Sigmoid colon (tissue), 7 donors: ENCODE data around the gene HSPB2. TPM values are rescaled to one million over a fixed set of nuclear protein-coding genes. Genes with fewer than 3 reads are reported as not detected.
A peak's percentile ranks its signal among the peaks of the same experiment; 100 is the strongest.

ENCODE experiments used
- DNase-seq: peaks from one replicate; pipeline ENCODE4 v3.0.0-alpha.2; 2019
- H3K27ac ChIP-seq, 4 donors: fragments of 200-600 bp; sonication (generic); one replicate each; pipeline ENCODE4 v1.5.1; 2016 to 2019; ENCODE audit warnings: mild to moderate bottlenecking in 1 of 4
- H3K27me3 ChIP-seq, 3 donors: fragments of 200-600 bp; sonication (generic); one replicate each; pipeline ENCODE4 v1.5.1; 2019; ENCODE audit warnings: mild to moderate bottlenecking in 1 of 3
- H3K36me3 ChIP-seq, 4 donors: fragments of 200-600 bp; sonication (generic); one replicate each; pipeline ENCODE4 v1.5.1; 2016 to 2019
- H3K4me1 ChIP-seq, 4 donors: fragments of 200-600 bp; sonication (generic); one replicate each; pipeline ENCODE4 v1.5.1; 2017 to 2019
- H3K4me3 ChIP-seq, 4 donors: fragments of 200-600 bp; sonication (generic); one replicate each; pipeline ENCODE4 v1.5.1; 2017 to 2019; ENCODE audit warnings: mild to moderate bottlenecking in 2 of 4, moderate library complexity in 1 of 4
- H3K9me3 ChIP-seq, 4 donors: fragments of 200-600 bp in 3 of 4; sonication (generic) in 3 of 4; one replicate each; pipeline versions ENCODE4 v1.5.1 to v1.6.1; 2013 to 2019
- EP300 ChIP-seq, 4 donors: sonication (generic); formaldehyde crosslinking; IDR thresholded peaks; one replicate each; pipeline ENCODE4 v1.6.1; 2017; ENCODE audit warnings: antibody characterized with exemption in 4 of 4
- POLR2A ChIP-seq, 2 donors: fragments of 450-650 bp; IDR thresholded peaks; one replicate each; pipeline ENCODE4 v1.6.1; 2016; ENCODE audit warnings: antibody characterized with exemption in 2 of 2, mild to moderate bottlenecking in 2 of 2, moderate library complexity in 2 of 2
- POLR2AphosphoS5 ChIP-seq, 4 donors: sonication (generic); formaldehyde crosslinking; IDR thresholded peaks; one replicate each; pipeline ENCODE4 v1.6.1; 2017; ENCODE audit warnings: antibody characterized with exemption in 4 of 4
- WGBS, 2 donors: extraction: QIAGEN DNeasy Blood & Tissue Kit; methylation state at CpG; one replicate each; pipeline ENCODE4 v1.1.7; 2013; 5-methylcytosine and 5-hydroxymethylcytosine counted together
- intact Hi-C: fragments of 100-400 bp; cut with DNase I; formaldehyde crosslinking; loops from one replicate; pipeline ENCODE4 v1.15.1; 2023
- polyA plus RNA-seq, 3 donors: library from polyadenylated mRNA; stranded (reverse); fragments of 200-250 nt; gene quantifications; one replicate each; pipeline ENCODE4 v1.2.3, GENCODE V29; 2013
- total RNA-seq, 4 donors: library from RNA; depleted of rRNA; stranded (reverse); fragments of >200 nt; gene quantifications; one replicate each; pipeline ENCODE4 v1.1.0, GENCODE V29; 2016
- TF ChIP-seq, protein P1 (sequence below), 4 experiments: fragments of 450-650 bp in 3 of 4; fragments of 200-600 bp in 1 of 4; IDR thresholded peaks; one replicate each; pipeline ENCODE4 v1.5.1; 2016 to 2019; ENCODE audit warnings: antibody characterized with exemption in 4 of 4, mild to moderate bottlenecking in 3 of 4, moderate library complexity in 2 of 4
- donor health status: healthy with polysubstance abuse.
- donor health status: Bipolar disorder and iron deficiency.
- donor health status: healthy.

HSPB2 gene
- total and polyA plus RNA-seq, 7 donors: 0.69 to 11.4 (median 2.2) TPM; not detected in 1

- no peaks in the 10 kb centered on the region for H3K9me3 ChIP-seq
- H3K4me1 ChIP-seq: peaks cover 0 to 39% (median 36%) of the 10 kb centered on the region in 4 donors
- peak within 1 kb of the TSS; percentile 52 to 78 (median 73) for H3K4me3 ChIP-seq
- DNase-seq: peak; percentile 96
- TF ChIP-seq EP300 (IDR thresholded peaks at IDR 0.05) (peak; percentile 3 to 93 (median 68)), POLR2AphosphoS5 (IDR thresholded peaks at IDR 0.05) (peak; percentile 90 to 95 (median 92)), POLR2A (IDR thresholded peaks at IDR 0.05) (peak; percentile 76 to 86)
- TF ChIP-seq, protein P1, sequence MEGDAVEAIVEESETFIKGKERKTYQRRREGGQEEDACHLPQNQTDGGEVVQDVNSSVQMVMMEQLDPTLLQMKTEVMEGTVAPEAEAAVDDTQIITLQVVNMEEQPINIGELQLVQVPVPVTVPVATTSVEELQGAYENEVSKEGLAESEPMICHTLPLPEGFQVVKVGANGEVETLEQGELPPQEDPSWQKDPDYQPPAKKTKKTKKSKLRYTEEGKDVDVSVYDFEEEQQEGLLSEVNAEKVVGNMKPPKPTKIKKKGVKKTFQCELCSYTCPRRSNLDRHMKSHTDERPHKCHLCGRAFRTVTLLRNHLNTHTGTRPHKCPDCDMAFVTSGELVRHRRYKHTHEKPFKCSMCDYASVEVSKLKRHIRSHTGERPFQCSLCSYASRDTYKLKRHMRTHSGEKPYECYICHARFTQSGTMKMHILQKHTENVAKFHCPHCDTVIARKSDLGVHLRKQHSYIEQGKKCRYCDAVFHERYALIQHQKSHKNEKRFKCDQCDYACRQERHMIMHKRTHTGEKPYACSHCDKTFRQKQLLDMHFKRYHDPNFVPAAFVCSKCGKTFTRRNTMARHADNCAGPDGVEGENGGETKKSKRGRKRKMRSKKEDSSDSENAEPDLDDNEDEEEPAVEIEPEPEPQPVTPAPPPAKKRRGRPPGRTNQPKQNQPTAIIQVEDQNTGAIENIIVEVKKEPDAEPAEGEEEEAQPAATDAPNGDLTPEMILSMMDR (IDR thresholded peaks at IDR 0.05): no peak
- peaks cover 0 to 13% (median 9%) of the 10 kb centered on the region in 4 donors for H3K36me3 ChIP-seq
- peak within 1 kb of the TSS; percentile 96 to 100 (median 98) for H3K27ac ChIP-seq
- intact Hi-C loops: loop anchor here (1.0 kb wide), 1 partner anchor 32 kb away; the partner anchor contains the start of genes CFAP68 and FDXACB1
- 52 to 55% methylated on average over 17 of the region's 17 CpGs for WGBS, 2 donors
- no peaks in the 10 kb centered on the region for H3K27me3 ChIP-seq
Measured at GRCh38 chr11:111911563-111912401, 752 bp upstream of the HSPB2 start, which contains the start of gene CRYAB. Gene CRYAB, minus strand, starts transcription at chr11:111911770. Its CDS starts 46 bp downstream, at chr11:111911724.

- Histone ChIP-seq H3K4me1 (peaks cover 0 to 39% (median 36%) of the 10 kb centered on the region in 4 donors), H3K36me3 (peaks cover 0 to 8% (median 5%) of the 10 kb centered on the region in 4 donors)
- no peak for TF ChIP-seq EP300 (IDR thresholded peaks at IDR 0.05)
- TF ChIP-seq POLR2A (IDR thresholded peaks at IDR 0.05): peak in 1 of 2 donors; percentile 9
- TF ChIP-seq POLR2AphosphoS5 (IDR thresholded peaks at IDR 0.05): peak in 2 of 4 donors; percentile 53 to 70
Measured at GRCh38 chr11:111913031-111913861, 712 bp downstream of the HSPB2 start.

DNA sequence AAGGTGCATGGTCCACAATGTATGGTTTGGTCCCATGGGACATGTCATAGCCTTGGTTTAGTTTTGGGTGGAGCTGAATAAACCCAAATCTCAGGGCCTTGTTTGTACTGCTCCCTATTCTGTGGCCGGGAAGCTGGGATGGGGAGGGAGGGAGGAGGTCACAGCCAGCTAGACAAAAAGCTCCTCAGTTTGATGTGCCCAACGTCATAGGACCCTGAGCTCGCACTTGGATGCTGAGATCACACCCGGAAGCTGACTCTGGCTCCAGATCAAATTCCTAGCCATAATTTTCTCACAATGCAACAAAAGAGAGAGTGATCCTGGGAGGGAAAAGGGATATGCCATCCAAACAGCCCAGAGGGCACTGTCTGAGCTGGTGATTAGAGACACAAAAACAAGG, 1.5 kb downstream of the HSPB2 start:
- DNase-seq: peak; percentile 78
- peak overlapping the region; percentile 52 to 78 (median 73) for H3K4me3 ChIP-seq
- 16 to 54% methylated on average over 4 of the region's 4 CpGs for WGBS, 2 donors
- peaks cover 0 to 1% (median under 1%) of the 10 kb centered on the region in 4 donors for H3K36me3 ChIP-seq
- peak overlapping the region; percentile 96 to 100 (median 98) for H3K27ac ChIP-seq
- no peaks in the 10 kb centered on the region for H3K27me3 ChIP-seq
- no peaks in the 10 kb centered on the region for H3K9me3 ChIP-seq
- TF ChIP-seq POLR2AphosphoS5 (IDR thresholded peaks at IDR 0.05) (peak; percentile 58 to 89 (median 76)), EP300 (IDR thresholded peaks at IDR 0.05) (peak in 1 of 4 donors; percentile 31), POLR2A (IDR thresholded peaks at IDR 0.05) (peak; percentile 28 to 68)
- TF ChIP-seq, protein P1 (IDR thresholded peaks at IDR 0.05): no peak
- intact Hi-C loops: no loop called here
- H3K4me1 ChIP-seq: peaks cover 0 to 34% (median 31%) of the 10 kb centered on the region in 4 donors

More at GRCh38 chr11:111913031-111913861, 712 bp downstream of the HSPB2 start:
- peak overlapping the region; percentile 96 to 100 (median 98) for H3K27ac ChIP-seq
- 76 to 77% methylated on average over 24 of the region's 24 CpGs for WGBS, 2 donors
- H3K9me3 ChIP-seq: no peaks in the 10 kb centered on the region
- peak; percentile 73 for DNase-seq
- peak overlapping the region; percentile 52 to 78 (median 73) for H3K4me3 ChIP-seq
- no peaks in the 10 kb centered on the region for H3K27me3 ChIP-seq
- intact Hi-C loops: no loop called here

DNA sequence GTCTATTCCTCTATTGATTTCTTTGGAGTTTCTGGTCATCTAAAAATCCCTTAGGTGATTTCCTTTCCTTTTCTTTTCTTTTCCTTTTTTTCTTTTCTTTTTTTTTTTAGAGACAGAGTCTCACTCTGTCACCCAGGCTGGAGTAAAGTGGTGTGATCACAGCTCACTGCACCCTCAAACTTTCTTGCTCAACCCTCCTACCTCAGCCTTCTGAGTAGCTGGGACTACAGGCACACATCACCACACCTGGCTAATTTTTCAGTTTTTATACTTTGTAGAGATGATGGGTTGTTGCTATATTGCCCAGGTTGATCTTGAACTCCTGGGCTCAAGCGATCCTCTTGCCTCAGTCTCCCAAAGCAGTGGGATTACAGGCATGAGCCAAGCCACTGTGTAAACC, 4.2 kb downstream of the HSPB2 start:
- DNase-seq: no peak
- Histone ChIP-seq H3K27ac (no peak overlapping the region), H3K36me3 (no peaks in the 10 kb centered on the region), H3K4me1 (peaks cover 0 to 26% (median 21%) of the 10 kb centered on the region in 4 donors), H3K9me3 (no peaks in the 10 kb centered on the region), H3K27me3 (no peaks in the 10 kb centered on the region), H3K4me3 (no peak overlapping the region)
- 93 to 96% methylated on average over 1 of the region's 1 CpG for WGBS, 2 donors
- intact Hi-C loops: no loop called here
- TF ChIP-seq EP300 (IDR thresholded peaks at IDR 0.05): no peak

DNA sequence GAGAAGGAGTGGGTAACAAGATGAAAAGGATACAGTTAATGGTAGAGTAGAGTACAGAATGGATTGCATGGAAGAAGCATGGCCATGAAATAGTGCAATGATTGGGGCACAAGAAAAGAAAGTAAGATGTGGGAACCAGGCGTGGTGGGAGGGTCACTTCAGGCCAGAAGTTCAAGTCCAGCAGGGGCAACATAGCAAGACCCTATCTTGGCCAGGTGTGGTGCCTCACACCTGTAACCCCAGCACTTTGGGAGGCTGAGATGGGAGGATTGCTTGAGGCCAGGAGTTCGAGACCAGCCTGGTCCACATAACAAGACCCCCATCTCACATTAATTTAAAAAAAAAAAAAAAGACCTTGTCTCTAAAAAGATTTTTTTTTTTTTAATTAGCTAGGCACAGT, 4.8 kb downstream of the HSPB2 start:
- Histone ChIP-seq H3K27me3 (no peaks in the 10 kb centered on the region), H3K4me3 (no peak overlapping the region), H3K36me3 (no peaks in the 10 kb centered on the region), H3K9me3 (no peaks in the 10 kb centered on the region), H3K4me1 (peaks cover 0 to 31% (median 25%) of the 10 kb centered on the region in 4 donors), H3K27ac (no peak overlapping the region)
- intact Hi-C loops: no loop called here
- TF ChIP-seq, protein P1 (IDR thresholded peaks at IDR 0.05): no peak
- no peak for TF ChIP-seq EP300 (IDR thresholded peaks at IDR 0.05)
- TF ChIP-seq POLR2AphosphoS5 (IDR thresholded peaks at IDR 0.05): no peak
- no peak for TF ChIP-seq POLR2A (IDR thresholded peaks at IDR 0.05)
- DNase-seq: no peak
- WGBS, 2 donors: 87 to 89% methylated on average over 2 of the region's 2 CpGs
